ENCODE results near the gene NTN4. TPM values are rescaled to one million over a fixed set of nuclear protein-coding genes. Genes with fewer than 3 reads are reported as not detected.

Gene NTN4
- total RNA-seq, 4 donors from 2014 or later = 33.5 to 103 (median 51.5) TPM

GRCh38 chr12:95762123-95762785 is 28.3 kb downstream of the NTN4 start:
- H3K27ac ChIP-seq = no peak overlapping the region
- WGBS, 2 donors (ENCODE audit: low coverage in 1 of 2) = 68 to 93% methylated on average over 3 of the region's 3 CpGs

DNA sequence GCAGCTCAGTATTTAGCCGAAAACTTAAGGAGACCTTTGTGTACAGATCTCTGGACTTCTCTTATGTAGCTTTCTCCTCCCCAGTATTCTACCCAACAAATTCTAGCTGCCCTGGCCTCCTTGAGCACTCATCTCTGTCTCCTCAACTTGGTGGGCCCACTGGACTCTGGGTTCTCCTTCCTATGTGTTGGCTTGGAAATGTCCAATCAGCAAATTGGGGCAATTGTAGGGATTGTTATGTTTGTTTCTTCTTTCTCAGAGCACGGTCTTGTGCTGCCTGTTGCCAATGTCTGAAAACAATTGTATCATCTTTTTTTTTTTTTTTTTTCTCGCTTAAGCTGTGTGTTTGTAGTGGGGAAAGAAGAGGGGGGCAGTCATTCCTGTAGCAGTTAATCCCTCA is 30.2 kb downstream of the NTN4 start:
- peaks cover 0 to 28% (median 3%) of the 10 kb centered on the region in 3 donors for H3K4me1 ChIP-seq
- no peak overlapping the region for H3K27ac ChIP-seq
- no peak overlapping the region for H3K4me3 ChIP-seq
- no peaks in the 10 kb centered on the region for H3K27me3 ChIP-seq
- TF ChIP-seq POLR2AphosphoS5 (IDR thresholded peaks at IDR 0.05) = no peak
- TF ChIP-seq POLR2A (IDR thresholded peaks at IDR 0.05) = no peak
- TF ChIP-seq, protein P1, sequence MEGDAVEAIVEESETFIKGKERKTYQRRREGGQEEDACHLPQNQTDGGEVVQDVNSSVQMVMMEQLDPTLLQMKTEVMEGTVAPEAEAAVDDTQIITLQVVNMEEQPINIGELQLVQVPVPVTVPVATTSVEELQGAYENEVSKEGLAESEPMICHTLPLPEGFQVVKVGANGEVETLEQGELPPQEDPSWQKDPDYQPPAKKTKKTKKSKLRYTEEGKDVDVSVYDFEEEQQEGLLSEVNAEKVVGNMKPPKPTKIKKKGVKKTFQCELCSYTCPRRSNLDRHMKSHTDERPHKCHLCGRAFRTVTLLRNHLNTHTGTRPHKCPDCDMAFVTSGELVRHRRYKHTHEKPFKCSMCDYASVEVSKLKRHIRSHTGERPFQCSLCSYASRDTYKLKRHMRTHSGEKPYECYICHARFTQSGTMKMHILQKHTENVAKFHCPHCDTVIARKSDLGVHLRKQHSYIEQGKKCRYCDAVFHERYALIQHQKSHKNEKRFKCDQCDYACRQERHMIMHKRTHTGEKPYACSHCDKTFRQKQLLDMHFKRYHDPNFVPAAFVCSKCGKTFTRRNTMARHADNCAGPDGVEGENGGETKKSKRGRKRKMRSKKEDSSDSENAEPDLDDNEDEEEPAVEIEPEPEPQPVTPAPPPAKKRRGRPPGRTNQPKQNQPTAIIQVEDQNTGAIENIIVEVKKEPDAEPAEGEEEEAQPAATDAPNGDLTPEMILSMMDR (IDR thresholded peaks at IDR 0.05) = no peak
- 66 to 88% methylated on average over 2 of the region's 3 CpGs for WGBS, 2 donors (ENCODE audit: low coverage in 1 of 2)
- no peak for ATAC-seq
- H3K9me3 ChIP-seq = peaks cover 0 to 15% (median 0%) of the 10 kb centered on the region in 3 donors
- H3K36me3 ChIP-seq = no peaks in the 10 kb centered on the region

More at GRCh38 chr12:95762123-95762785, 28.3 kb downstream of the NTN4 start:
- ATAC-seq = no peak
- Histone ChIP-seq H3K9me3 (peaks cover 0 to 15% (median 0%) of the 10 kb centered on the region in 3 donors), H3K27me3 (no peaks in the 10 kb centered on the region), H3K4me1 (peaks cover 0 to 23% (median 3%) of the 10 kb centered on the region in 3 donors), H3K36me3 (no peaks in the 10 kb centered on the region), H3K4me3 (no peak overlapping the region)
- TF ChIP-seq EP300 (IDR thresholded peaks at IDR 0.05) (no peak), POLR2AphosphoS5 (IDR thresholded peaks at IDR 0.05) (no peak), POLR2A (IDR thresholded peaks at IDR 0.05) (no peak)

DNA sequence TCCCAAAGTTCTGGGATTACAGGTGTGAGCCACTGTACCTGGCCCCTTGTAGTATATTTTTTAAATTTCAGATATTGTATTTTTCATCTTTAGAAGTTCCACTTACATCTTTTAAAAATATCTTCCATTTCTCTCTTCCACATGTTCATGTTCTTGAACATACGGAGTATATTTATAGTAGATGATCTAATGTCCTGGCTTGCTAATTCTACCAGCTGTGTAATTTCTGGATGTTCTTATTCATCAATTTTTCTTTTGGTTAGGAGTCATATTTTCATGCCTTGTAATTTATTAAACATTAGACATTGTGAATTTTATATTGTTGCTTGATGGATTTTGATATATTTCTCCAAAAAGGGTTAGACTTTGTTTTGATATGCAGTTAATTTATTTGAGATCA is 30.8 kb downstream of the NTN4 start:
- H3K9me3 ChIP-seq = peaks cover 0 to 15% (median 0%) of the 10 kb centered on the region in 3 donors
- WGBS, 2 donors (ENCODE audit: low coverage in 1 of 2) = 0% methylated on average over 1 of the region's 1 CpG
- no peaks in the 10 kb centered on the region for H3K36me3 ChIP-seq
- no peaks in the 10 kb centered on the region for H3K27me3 ChIP-seq
- no peak for TF ChIP-seq POLR2A (IDR thresholded peaks at IDR 0.05)
- no peak for ATAC-seq
- H3K4me1 ChIP-seq = peaks cover 0 to 28% (median 3%) of the 10 kb centered on the region in 3 donors
- no peak overlapping the region for H3K27ac ChIP-seq
- H3K4me3 ChIP-seq = no peak overlapping the region

- peaks cover 0 to 23% (median 1%) of the 10 kb centered on the region in 3 donors for H3K4me1 ChIP-seq
- no peak for ATAC-seq
- no peak overlapping the region for H3K27ac ChIP-seq
- no peak overlapping the region for H3K4me3 ChIP-seq
- TF ChIP-seq POLR2A (IDR thresholded peaks at IDR 0.05) = no peak
- TF ChIP-seq EP300 (IDR thresholded peaks at IDR 0.05) = no peak
- TF ChIP-seq POLR2AphosphoS5 (IDR thresholded peaks at IDR 0.05) = no peak
- TF ChIP-seq, protein P1 (IDR thresholded peaks at IDR 0.05) = no peak
- peaks cover 0 to 15% (median 0%) of the 10 kb centered on the region in 3 donors for H3K9me3 ChIP-seq
- WGBS, 2 donors (ENCODE audit: low coverage in 1 of 2) = 91 to 100% methylated on average over 3 of the region's 3 CpGs
- no peaks in the 10 kb centered on the region for H3K36me3 ChIP-seq
- no peaks in the 10 kb centered on the region for H3K27me3 ChIP-seq
Measured at GRCh38 chr12:95759039-95759438, 31.5 kb downstream of the NTN4 start.

- Histone ChIP-seq H3K4me3 (no peak overlapping the region), H3K9me3 (peaks cover 0 to 15% (median 0%) of the 10 kb centered on the region in 3 donors), H3K27me3 (no peaks in the 10 kb centered on the region), H3K27ac (no peak overlapping the region), H3K4me1 (peaks cover 0 to 11% (median 0%) of the 10 kb centered on the region in 3 donors), H3K36me3 (no peaks in the 10 kb centered on the region)
- 36 to 70% methylated on average over 2 to 5 of the region's 5 CpGs for WGBS, 2 donors (ENCODE audit: low coverage in 1 of 2)
- no peak for ATAC-seq
- TF ChIP-seq, protein P1 (IDR thresholded peaks at IDR 0.05) = no peak
- TF ChIP-seq POLR2AphosphoS5 (IDR thresholded peaks at IDR 0.05) (no peak), EP300 (IDR thresholded peaks at IDR 0.05) (no peak), POLR2A (IDR thresholded peaks at IDR 0.05) (no peak)
Measured at GRCh38 chr12:95756362-95756761, 34.2 kb downstream of the NTN4 start.
